Measurements from ENCODE around the gene RFC2. TPM values are rescaled to one million over a fixed set of nuclear protein-coding genes. Genes with fewer than 3 reads are reported as not detected.

RFC2 gene
- total and polyA plus RNA-seq, 10 of the 15 experiments (the other 5 are each of a cell fraction or from before 2014, with no cell fraction given) = 25.8 to 145 (median 90.9) TPM

DNA sequence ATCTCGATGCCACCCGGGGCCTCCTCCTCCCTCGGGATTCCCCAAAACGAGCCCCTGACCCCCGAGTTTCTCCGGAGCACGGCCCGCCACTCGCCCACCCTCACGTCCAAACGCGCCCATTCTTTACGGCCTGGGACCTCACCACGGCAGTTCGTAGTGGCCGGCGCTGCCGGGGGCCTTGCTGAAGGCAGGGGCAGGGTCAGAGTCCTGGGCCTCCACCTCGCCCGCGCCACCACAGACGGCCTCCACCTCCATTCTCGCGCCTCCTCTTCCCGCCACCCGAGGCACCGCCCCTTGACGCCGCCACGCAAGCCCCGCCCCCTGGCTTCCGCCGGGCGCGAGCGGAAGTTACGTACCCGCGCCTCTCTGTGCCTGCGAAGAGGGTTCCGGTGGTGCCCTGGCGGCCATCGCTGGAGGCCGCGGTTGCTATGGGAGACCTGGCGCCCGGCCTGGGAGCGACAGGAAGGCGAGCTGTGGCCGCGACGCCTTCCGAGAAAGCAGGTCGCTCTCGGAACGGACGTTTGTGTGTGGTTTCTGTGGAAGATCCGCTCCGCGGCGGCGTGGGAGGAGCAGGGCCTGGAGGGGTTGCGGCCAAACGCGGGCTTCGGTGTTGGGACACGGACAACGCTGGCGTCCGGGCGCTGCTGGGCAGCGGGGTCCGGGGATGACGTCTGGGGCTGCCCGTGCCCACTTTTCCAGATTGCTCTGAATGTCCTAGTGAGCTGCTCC, at the start of gene RFC2 (continued):
- TF ChIP-seq POLR2AphosphoS2 (IDR thresholded peaks at IDR 0.05; ENCODE audit: low read depth, low read length) (peak; percentile 72; the same call in 1 of the 2 replicates), SRF (IDR thresholded peaks at IDR 0.05; ENCODE audit: low read depth in 2 of 2, low read length in 2 of 2) (0 out of 4 replicates have a peak, but pooled peaks of 1 of the 2 experiments have one; percentile 16), ZNF592 (IDR thresholded peaks at IDR 0.05) (no peak), TBL1XR1 (IDR thresholded peaks at IDR 0.05; ENCODE audit: low read depth, low read length) (peak; percentile 91), RAD21 (IDR thresholded peaks at IDR 0.05; ENCODE audit: insufficient read depth, low read depth, low read length) (no peak), SP1 (IDR thresholded peaks at IDR 0.05; ENCODE audit: low read depth, low read length) (peak; percentile 76), CBFB (IDR thresholded peaks at IDR 0.05; ENCODE audit: low read depth) (peak; percentile 89), CHD2 (IDR thresholded peaks at IDR 0.05; ENCODE audit: borderline replicate concordance, low read depth, low read length) (peak; percentile 63), TCF3 (IDR thresholded peaks at IDR 0.05; ENCODE audit: borderline replicate concordance, insufficient read depth, low read depth, low read length) (no peak; the same call in 1 of the 2 replicates), ZNF622 (IDR thresholded peaks at IDR 0.05) (no peak), MEF2A (IDR thresholded peaks at IDR 0.05; ENCODE audit: insufficient read depth, low read depth, low read length) (0 out of 2 replicates have a peak, but pooled peaks have one; percentile 37), EP300 (IDR thresholded peaks at IDR 0.05; ENCODE audit: borderline replicate concordance in 1 of 2, control insufficient read depth in 1 of 2, low read depth in 2 of 2, low read length in 2 of 2) (peak; percentile 19 to 45; a peak in 2 of 4 replicates), ATF7 (IDR thresholded peaks at IDR 0.05; ENCODE audit: low read depth) (peak; percentile 12; the same call in 1 of the 2 replicates), NKRF (conservative IDR thresholded peaks at IDR 0.05) (peak; percentile 73)
- TF ChIP-seq, protein P1, sequence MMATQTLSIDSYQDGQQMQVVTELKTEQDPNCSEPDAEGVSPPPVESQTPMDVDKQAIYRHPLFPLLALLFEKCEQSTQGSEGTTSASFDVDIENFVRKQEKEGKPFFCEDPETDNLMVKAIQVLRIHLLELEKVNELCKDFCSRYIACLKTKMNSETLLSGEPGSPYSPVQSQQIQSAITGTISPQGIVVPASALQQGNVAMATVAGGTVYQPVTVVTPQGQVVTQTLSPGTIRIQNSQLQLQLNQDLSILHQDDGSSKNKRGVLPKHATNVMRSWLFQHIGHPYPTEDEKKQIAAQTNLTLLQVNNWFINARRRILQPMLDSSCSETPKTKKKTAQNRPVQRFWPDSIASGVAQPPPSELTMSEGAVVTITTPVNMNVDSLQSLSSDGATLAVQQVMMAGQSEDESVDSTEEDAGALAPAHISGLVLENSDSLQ (IDR thresholded peaks at IDR 0.05) = peak; percentile 96
- TF ChIP-seq, protein P2, sequence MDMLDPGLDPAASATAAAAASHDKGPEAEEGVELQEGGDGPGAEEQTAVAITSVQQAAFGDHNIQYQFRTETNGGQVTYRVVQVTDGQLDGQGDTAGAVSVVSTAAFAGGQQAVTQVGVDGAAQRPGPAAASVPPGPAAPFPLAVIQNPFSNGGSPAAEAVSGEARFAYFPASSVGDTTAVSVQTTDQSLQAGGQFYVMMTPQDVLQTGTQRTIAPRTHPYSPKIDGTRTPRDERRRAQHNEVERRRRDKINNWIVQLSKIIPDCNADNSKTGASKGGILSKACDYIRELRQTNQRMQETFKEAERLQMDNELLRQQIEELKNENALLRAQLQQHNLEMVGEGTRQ (IDR thresholded peaks at IDR 0.05; ENCODE audit: borderline replicate concordance, low read depth, low read length) = no peak
- TF ChIP-seq, protein P3, sequence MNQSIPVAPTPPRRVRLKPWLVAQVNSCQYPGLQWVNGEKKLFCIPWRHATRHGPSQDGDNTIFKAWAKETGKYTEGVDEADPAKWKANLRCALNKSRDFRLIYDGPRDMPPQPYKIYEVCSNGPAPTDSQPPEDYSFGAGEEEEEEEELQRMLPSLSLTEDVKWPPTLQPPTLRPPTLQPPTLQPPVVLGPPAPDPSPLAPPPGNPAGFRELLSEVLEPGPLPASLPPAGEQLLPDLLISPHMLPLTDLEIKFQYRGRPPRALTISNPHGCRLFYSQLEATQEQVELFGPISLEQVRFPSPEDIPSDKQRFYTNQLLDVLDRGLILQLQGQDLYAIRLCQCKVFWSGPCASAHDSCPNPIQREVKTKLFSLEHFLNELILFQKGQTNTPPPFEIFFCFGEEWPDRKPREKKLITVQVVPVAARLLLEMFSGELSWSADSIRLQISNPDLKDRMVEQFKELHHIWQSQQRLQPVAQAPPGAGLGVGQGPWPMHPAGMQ (IDR thresholded peaks at IDR 0.05; ENCODE audit: borderline replicate concordance) = peak; percentile 34; the same call in 1 of the 2 replicates
